Heart right ventricle (tissue), 16 donors: ENCODE results near the gene LCNL1. TPM values are rescaled to one million over a fixed set of nuclear protein-coding genes. Genes with fewer than 3 reads are reported as not detected.

Experiments
- ATAC-seq, 8 donors: fragments of 200-7000 bp; cut with Tn5 transposase; one replicate each; pipeline ENCODE4 v1.9.1; 2020; ENCODE audit warnings: mild to moderate bottlenecking in 8 of 8, moderate library complexity in 8 of 8, moderate number of reproducible peaks in 1 of 8
- DNase-seq, 2 donors: peaks; one replicate each; pipeline ENCODE4 v3.0.0-alpha.2; 2020
- H3K27ac ChIP-seq, 10 donors: fragments of 200-600 bp; sonication (generic) in 2 of 10; one replicate each; pipeline versions ENCODE4 v1.5.0 to v1.8.0; 2020 to 2022; ENCODE audit warnings: mild to moderate bottlenecking in 3 of 10
- H3K27me3 ChIP-seq, 7 donors: fragments of 200-600 bp; one replicate each; pipeline ENCODE4 v1.8.0; 2021 to 2022; ENCODE audit warnings: mild to moderate bottlenecking in 2 of 7
- H3K36me3 ChIP-seq, 9 donors: fragments of 200-600 bp; sonication (generic) in 1 of 9; one replicate each; pipeline versions ENCODE4 v1.5.0 to v1.8.0; 2020 to 2022; ENCODE audit warnings: mild to moderate bottlenecking in 2 of 9
- H3K4me1 ChIP-seq, 9 donors: fragments of 200-600 bp; sonication (generic) in 1 of 9; one replicate each; pipeline versions ENCODE4 v1.5.0 to v1.8.0; 2020 to 2022; ENCODE audit warnings: mild to moderate bottlenecking in 4 of 9
- H3K4me3 ChIP-seq, 10 donors: fragments of 200-600 bp; sonication (generic) in 2 of 10; one replicate each; pipeline versions ENCODE4 v1.5.0 to v1.8.0; 2020 to 2022; ENCODE audit warnings: mild to moderate bottlenecking in 7 of 10, moderate library complexity in 2 of 10
- H3K9me3 ChIP-seq, 11 donors: fragments of 200-600 bp in 10 of 11; sonication (generic) in 2 of 11; one replicate each; pipeline versions ENCODE4 v1.5.0 to v1.8.0; 2013 to 2022; ENCODE audit warnings: mild to moderate bottlenecking in 2 of 11, control low read depth in 1 of 11, moderate library complexity in 1 of 11
- WGBS, 2 donors: extraction: QIAGEN DNeasy Blood & Tissue Kit; methylation state at CpG; one replicate each; pipeline ENCODE4 v1.1.7; 2013; ENCODE audit warnings: inconsistent platforms in 1 of 2; 5-methylcytosine and 5-hydroxymethylcytosine counted together
- intact Hi-C, 10 donors: fragments of 100-400 bp; cut with DNase I; formaldehyde crosslinking; loops; one replicate each; pipeline versions ENCODE4 v1.11.1 to v1.14.2; 2022
- polyA plus RNA-seq, 2 donors: library from polyadenylated mRNA; stranded (reverse); fragments of 200-250 nt; gene quantifications; one replicate each; pipeline ENCODE4 v1.2.3, GENCODE V29; 2013
- total RNA-seq, 10 donors: library from RNA; stranded (reverse); fragmentation: NEBNext Ultra II Directional in 3 of 10; extraction: Animal tissue kit (Norgen Biotek cat#: 25700) in 3 of 10; gene quantifications; one replicate each; pipeline versions ENCODE4 v1.2.1 to v1.2.4, GENCODE V29; 2021 to 2023
- TF ChIP-seq, protein P1 (sequence below), 9 donors: fragments of 200-600 bp; sonication (generic) in 2 of 9; IDR thresholded peaks; one replicate each; pipeline versions ENCODE4 v1.5.0 to v1.8.0; 2021 to 2022; ENCODE audit warnings: antibody characterized with exemption in 9 of 9, mild to moderate bottlenecking in 5 of 9, moderate library complexity in 1 of 9
- donor health status: Arrhythmogenic right ventricular cardiomyopathy.
- donor health status: ischemic (EF 13 %, LVEDD 7.1; RV severe dilation, severe dysfunction).
- donor health status: healthy with polysubstance abuse.
- donor health status: DM: no; HTN: yes; CAD: no.
- donor health status: DM: no; HTN: no; CAD: no.
- donor health status: ischemic (EF 25% LVEDD 6.9; RV normal size, moderate dysfunction).
- donor health status: ischemic (EF 25% LVEDD 5.7; RV mildly dilated, moderate dysfunction).
- donor health status: healthy.
- donor health status: DM: yes; HTN: yes; CAD: no.
- donor health status: Ischemic cardiomyopathy.
- donor health status: ischemic (EF 35%, LVEDD 5.7; RV mildly dilated, moderate dysfunction).
- donor health status: nonischemic (EF 11% LVEDD 7.7; RV severe dilation, severe dysfunction).
- donor health status: DM: yes; HTN: yes; CAD: no.
- donor health status: PGD.
- donor health status: ischemic (EF 29% LVEDD 5.4; RV normal size, mild dysfunction).
- donor health status: nonischemic (EF 23%, LVEDD 6.1; RV moderate dilation, normal function).

LCNL1 gene
- total and polyA plus RNA-seq, 12 donors, result 0.10 to 10.9 (median 6.4) TPM

DNA sequence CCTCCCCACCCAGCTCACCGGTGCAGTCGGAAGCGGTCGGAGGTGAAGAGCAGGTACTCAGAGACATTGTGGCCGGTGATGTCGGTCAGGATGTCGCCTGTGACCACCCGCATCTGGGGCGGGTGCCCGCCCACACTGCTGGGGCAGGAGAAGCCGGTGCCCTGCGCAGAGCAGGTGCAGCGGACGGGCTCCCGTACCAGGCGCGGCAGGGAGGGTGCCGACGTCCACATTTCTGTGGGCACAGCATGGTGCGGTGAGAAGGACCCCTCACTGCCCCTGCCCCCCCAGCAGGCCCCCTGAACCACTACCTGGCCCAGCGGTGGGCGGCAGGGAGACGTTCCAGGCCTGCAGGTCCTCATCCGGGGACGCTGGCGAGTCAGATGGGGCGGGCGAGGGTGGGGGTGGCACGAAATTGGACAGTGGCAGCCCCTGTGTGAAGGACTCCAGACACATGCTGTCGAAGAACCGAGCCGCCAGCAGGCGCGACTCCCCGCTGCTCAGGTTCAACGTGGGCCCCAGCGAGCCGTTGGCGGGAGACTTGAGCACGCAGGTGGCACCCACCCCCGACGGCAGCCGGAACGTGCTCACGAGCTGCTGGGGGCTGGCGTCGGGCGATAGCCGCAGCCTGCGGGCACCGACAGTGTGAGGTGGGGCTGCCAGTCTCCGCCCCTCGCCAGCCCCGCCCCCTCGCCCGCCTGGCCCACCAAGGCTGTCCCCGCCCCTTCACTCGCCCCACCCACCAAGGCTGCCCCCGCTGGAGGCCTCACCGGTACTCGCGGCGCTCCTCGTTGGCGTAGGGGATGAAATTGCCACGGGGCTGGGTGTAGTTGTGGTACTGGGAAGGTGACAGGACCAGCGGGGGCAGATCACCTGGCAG is 30.1 kb downstream of the LCNL1 start:
- no peak overlapping the region for H3K27ac ChIP-seq
- no peaks in the 10 kb centered on the region for H3K9me3 ChIP-seq
- intact Hi-C loops, result no loop called here
- H3K27me3 ChIP-seq, result no peaks in the 10 kb centered on the region
- 77 to 87% methylated on average over 62 to 67 of the region's 67 CpGs for WGBS, 2 donors
- no peak for DNase-seq
- H3K36me3 ChIP-seq, result peaks cover 0 to 88% (median 31%) of the 10 kb centered on the region in 9 donors
- no peak for ATAC-seq
- TF ChIP-seq, protein P1, sequence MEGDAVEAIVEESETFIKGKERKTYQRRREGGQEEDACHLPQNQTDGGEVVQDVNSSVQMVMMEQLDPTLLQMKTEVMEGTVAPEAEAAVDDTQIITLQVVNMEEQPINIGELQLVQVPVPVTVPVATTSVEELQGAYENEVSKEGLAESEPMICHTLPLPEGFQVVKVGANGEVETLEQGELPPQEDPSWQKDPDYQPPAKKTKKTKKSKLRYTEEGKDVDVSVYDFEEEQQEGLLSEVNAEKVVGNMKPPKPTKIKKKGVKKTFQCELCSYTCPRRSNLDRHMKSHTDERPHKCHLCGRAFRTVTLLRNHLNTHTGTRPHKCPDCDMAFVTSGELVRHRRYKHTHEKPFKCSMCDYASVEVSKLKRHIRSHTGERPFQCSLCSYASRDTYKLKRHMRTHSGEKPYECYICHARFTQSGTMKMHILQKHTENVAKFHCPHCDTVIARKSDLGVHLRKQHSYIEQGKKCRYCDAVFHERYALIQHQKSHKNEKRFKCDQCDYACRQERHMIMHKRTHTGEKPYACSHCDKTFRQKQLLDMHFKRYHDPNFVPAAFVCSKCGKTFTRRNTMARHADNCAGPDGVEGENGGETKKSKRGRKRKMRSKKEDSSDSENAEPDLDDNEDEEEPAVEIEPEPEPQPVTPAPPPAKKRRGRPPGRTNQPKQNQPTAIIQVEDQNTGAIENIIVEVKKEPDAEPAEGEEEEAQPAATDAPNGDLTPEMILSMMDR (IDR thresholded peaks at IDR 0.05), result no peak
- no peaks in the 10 kb centered on the region for H3K4me1 ChIP-seq
- H3K4me3 ChIP-seq, result no peak overlapping the region

DNA sequence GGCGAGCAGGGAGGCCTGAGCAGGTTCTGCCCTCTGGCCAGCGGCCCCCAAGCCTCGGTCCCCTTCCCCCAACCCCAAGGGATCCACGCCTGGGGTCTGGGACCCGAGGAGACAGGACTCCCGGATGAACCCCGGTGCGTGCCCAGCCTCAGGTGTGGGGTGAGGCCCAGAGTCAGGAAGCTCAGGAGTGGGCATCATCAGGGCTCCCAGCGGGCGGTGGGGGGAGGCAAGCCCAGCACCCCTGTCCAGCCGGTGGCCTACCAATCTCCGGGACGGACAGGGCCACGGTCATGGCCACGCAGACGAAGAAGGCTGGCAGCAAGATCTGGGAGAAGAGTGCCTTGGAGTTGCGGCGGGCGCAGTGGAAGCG is 30.8 kb downstream of the LCNL1 start:
- Histone ChIP-seq H3K4me3 (no peak overlapping the region), H3K27ac (no peak overlapping the region), H3K9me3 (no peaks in the 10 kb centered on the region), H3K4me1 (no peaks in the 10 kb centered on the region), H3K27me3 (no peaks in the 10 kb centered on the region), H3K36me3 (peaks cover 0 to 86% (median 32%) of the 10 kb centered on the region in 9 donors)
- ATAC-seq (no peak), DNase-seq (no peak)
- WGBS, 2 donors, result 96 to 97% methylated on average over 18 to 20 of the region's 20 CpGs
- TF ChIP-seq, protein P1 (IDR thresholded peaks at IDR 0.05), result no peak
- intact Hi-C loops, result no loop called here

DNA sequence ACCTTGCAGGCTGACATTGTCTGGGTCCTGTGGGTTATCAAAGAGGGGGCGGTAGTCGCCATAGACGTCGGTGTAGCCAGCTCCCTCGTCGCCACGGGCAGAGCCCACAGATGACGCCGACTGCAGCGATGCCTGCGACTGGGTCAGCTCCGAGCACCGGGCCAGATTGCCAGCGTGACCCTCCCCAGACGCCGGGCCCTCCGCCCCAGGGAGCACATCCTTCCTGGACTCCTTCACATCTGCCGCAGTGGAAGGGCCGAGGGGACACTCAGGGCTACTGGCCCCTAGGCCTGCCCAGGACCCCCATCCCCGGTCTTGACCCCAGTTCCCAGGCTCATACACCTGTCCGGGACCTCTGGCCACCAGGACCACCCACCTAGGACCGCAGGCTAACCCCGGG is 31.4 kb downstream of the LCNL1 start:
- no peak overlapping the region for H3K4me3 ChIP-seq
- no peaks in the 10 kb centered on the region for H3K27me3 ChIP-seq
- TF ChIP-seq, protein P1 (IDR thresholded peaks at IDR 0.05), result no peak
- WGBS, 2 donors, result 89 to 93% methylated on average over 23 of the region's 23 CpGs
- H3K9me3 ChIP-seq, result no peaks in the 10 kb centered on the region
- peaks cover 0 to 89% (median 32%) of the 10 kb centered on the region in 9 donors for H3K36me3 ChIP-seq
- no peak overlapping the region for H3K27ac ChIP-seq
- ATAC-seq (no peak), DNase-seq (no peak)
- no peaks in the 10 kb centered on the region for H3K4me1 ChIP-seq
- intact Hi-C loops, result no loop called here

DNA sequence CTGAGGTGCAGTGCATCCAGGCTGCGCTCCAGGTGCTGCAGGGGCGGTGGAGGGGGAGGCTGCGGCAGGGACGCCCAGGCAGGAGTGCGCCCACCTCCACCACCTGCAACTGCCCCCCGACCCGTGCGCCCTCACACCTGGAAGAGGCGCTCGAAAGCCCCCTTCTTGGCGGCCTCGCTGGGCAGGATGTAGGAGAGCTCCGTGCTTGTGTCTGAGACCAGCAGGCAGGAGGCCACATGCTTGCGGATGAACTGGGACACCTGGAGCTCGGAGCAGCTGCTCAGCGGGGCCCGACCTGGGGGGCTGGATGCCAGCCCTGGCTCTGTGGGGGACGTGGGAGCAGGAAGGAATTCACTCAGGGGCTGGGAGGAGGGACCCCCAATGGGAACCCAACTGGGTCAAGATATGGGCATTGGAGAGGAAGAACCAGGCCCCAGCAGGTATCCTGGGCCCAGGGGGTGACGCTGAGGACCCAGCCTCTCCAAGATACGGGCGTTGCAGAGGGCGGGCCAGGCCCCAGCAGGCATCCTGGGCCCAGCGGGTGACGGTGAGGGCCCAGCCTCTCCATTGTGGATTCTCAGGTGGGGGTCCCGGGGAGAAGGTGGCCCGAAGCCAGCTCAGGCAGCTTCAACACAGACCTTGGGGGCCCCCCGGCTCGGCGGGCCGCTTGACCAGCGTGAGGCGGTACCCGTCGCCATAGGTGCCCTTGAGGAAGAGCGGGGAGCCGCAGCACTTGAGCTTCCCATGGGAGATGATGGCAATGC is 32.2 kb downstream of the LCNL1 start:
- Histone ChIP-seq H3K9me3 (no peaks in the 10 kb centered on the region), H3K27me3 (no peaks in the 10 kb centered on the region), H3K36me3 (peaks cover 0 to 85% (median 32%) of the 10 kb centered on the region in 9 donors), H3K4me3 (no peak overlapping the region), H3K27ac (no peak overlapping the region), H3K4me1 (no peaks in the 10 kb centered on the region)
- ATAC-seq, result no peak
- 97% methylated on average over 36 of the region's 36 CpGs for WGBS, 2 donors
- intact Hi-C loops, result no loop called here
- no peak for DNase-seq
- TF ChIP-seq, protein P1 (IDR thresholded peaks at IDR 0.05), result no peak
